HepG2 (cell line): ENCODE measurements around the gene CST4. TPM values are rescaled to one million over a fixed set of nuclear protein-coding genes. Genes with fewer than 3 reads are reported as not detected.
"Not testable (repeated sequence)": the region's sequence is repeated elsewhere in the genome, so short reads cannot be mapped to it uniquely, and the experiment has no call there.

ENCODE experiments used
- ATAC-seq: fragments of 200-7000 bp; cut with Tn5 transposase; 3 replicates; pipeline ENCODE4 v1.9.1; 2020; ENCODE audit warnings: mild to moderate bottlenecking, moderate library complexity
- BruUV-seq: library from RNA; stranded (reverse); fragments of 400-500 nt; replicated peaks from 2 replicates; lab custom pipeline; 2021; lab: Mats Ljungman, UMichigan
- CTCF ChIA-PET: fragments of 300-600 bp; formaldehyde crosslinking; extraction: SDS; loops from one replicate; lab custom pipeline; 2021; ENCODE audit warnings: low total read pairs, inconsistent platforms, low intra/inter-chr PET ratio; lab: Yijun Ruan, JAX
- POLR2A ChIA-PET: fragments of 350-600 bp; sonication (Branson Sonifier 250); formaldehyde crosslinking; loops from one replicate; lab custom pipeline; 2020; ENCODE audit warnings: antibody characterized with exemption, inconsistent platforms; lab: Yijun Ruan, JAX
- DNase-seq: peaks from one replicate; pipeline ENCODE4 v3.0.0-alpha.2; 2015; ENCODE audit warnings: low spot score
- FAIRE-seq: peaks from 3 replicates; lab custom pipeline; 2011; peaks lifted over from hg19 to GRCh38; lab: Jason Lieb, UNC
- H2AFZ ChIP-seq: one replicate; pipeline ENCODE4 v1.6.1; 2011; ENCODE audit warnings: low read length, inconsistent platforms
- H3K27ac ChIP-seq: fragments of 300-600 bp; 3 replicates; pipeline ENCODE4 v1.8.0; 2011; ENCODE audit warnings: mixed run types, mild to moderate bottlenecking, mixed read lengths, low read length, inconsistent platforms; ENCODE audit not compliant: insufficient read depth; ENCODE audit errors: extremely low read length
- H3K27me3 ChIP-seq, 2 experiments: fragments of 200-600 bp in 1 of 2; 2 replicates in 1 of 2; 3 replicates in 1 of 2; pipeline versions ENCODE4 v1.6.0 to v1.8.0; 2011; ENCODE audit warnings: low read length in 2 of 2, mild to moderate bottlenecking in 2 of 2, moderate library complexity in 2 of 2, inconsistent platforms in 1 of 2; ENCODE audit not compliant: insufficient read depth in 2 of 2, control insufficient read depth in 1 of 2
- H3K36me3 ChIP-seq, 2 experiments: fragments of 200-600 bp in 1 of 2; replicated peaks in 1 of 2; 2 replicates in 1 of 2; 3 replicates in 1 of 2; pipeline versions ENCODE4 v1.5.1 to v1.8.0; 2011; ENCODE audit warnings: low read length in 2 of 2, inconsistent platforms in 1 of 2; ENCODE audit not compliant: insufficient read depth in 2 of 2, control insufficient read depth in 1 of 2
- H3K4me1 ChIP-seq: 2 replicates; pipeline ENCODE4 v1.5.1; 2012; ENCODE audit warnings: low read length, inconsistent platforms; ENCODE audit not compliant: insufficient read depth
- H3K4me2 ChIP-seq: 2 replicates; pipeline ENCODE4 v1.6.0; 2011; ENCODE audit warnings: low read depth, low read length, inconsistent platforms
- H3K4me3 ChIP-seq, 3 experiments: fragments of 200-600 bp in 1 of 3; sonication (generic), shearing (Covaris generic) in 1 of 3; replicated peaks in 1 of 3; 2 replicates each; pipeline ENCODE4 v1.5.1; 2011 to 2016; ENCODE audit warnings: low read length in 3 of 3, inconsistent platforms in 2 of 3, low read depth in 2 of 3, mild to moderate bottlenecking in 2 of 3, control low read depth in 1 of 3, mixed read lengths in 1 of 3; ENCODE audit not compliant: insufficient read depth in 1 of 3
- H3K79me2 ChIP-seq: one replicate; pipeline ENCODE4 v1.6.1; 2011; ENCODE audit warnings: low read length, inconsistent platforms; ENCODE audit not compliant: insufficient read depth
- H3K9ac ChIP-seq: 2 replicates; pipeline ENCODE4 v1.6.0; 2011; ENCODE audit warnings: mild to moderate bottlenecking, low read depth, low read length, inconsistent platforms; ENCODE audit not compliant: insufficient read depth
- H3K9me3 ChIP-seq: 2 replicates; pipeline ENCODE4 v1.5.1; 2012; ENCODE audit warnings: mild to moderate bottlenecking, low read length
- H4K20me1 ChIP-seq: 2 replicates; pipeline ENCODE4 v1.6.0; 2011; ENCODE audit warnings: inconsistent platforms, mild to moderate bottlenecking, low read length, moderate library complexity; ENCODE audit not compliant: insufficient read depth
- ARNT2 ChIP-seq: sonication (generic); formaldehyde crosslinking; IDR thresholded peaks from 2 replicates; pipeline ENCODE4 v1.8.0; 2022; ENCODE audit warnings: mild to moderate bottlenecking, low read depth, missing genetic modification reagents, moderate library complexity
- ATF7 ChIP-seq, 2 experiments: fragments of 450-650 bp in 1 of 2; sonication (generic) in 1 of 2; formaldehyde crosslinking in 1 of 2; IDR thresholded peaks; 2 replicates each; pipeline versions ENCODE4 v1.4.0 to v1.6.1; 2016 to 2020; ENCODE audit warnings: antibody characterized with exemption in 1 of 2, mild to moderate bottlenecking in 1 of 2, missing genetic modification reagents in 1 of 2
- RBM22 ChIP-seq: fragments of 200-400 bp; formaldehyde crosslinking; optimal IDR thresholded peaks from 2 replicates; pipeline ENCODE3; 2017; ENCODE audit warnings: mild to moderate bottlenecking, low read length, moderate library complexity
- SSRP1 ChIP-seq: IDR thresholded peaks from 2 replicates; pipeline ENCODE4 v1.6.1; 2016; ENCODE audit warnings: control low read depth
- ZNF44 ChIP-seq: sonication (generic); formaldehyde crosslinking; IDR thresholded peaks from 2 replicates; pipeline ENCODE4 v1.5.1; 2020; ENCODE audit warnings: mild to moderate bottlenecking, missing genetic modification reagents
- ZNF547 ChIP-seq: sonication (generic); formaldehyde crosslinking; IDR thresholded peaks from 2 replicates; pipeline ENCODE4 v1.5.1; 2020; ENCODE audit warnings: mild to moderate bottlenecking, missing genetic modification reagents
- ZNF629 ChIP-seq: sonication (generic); formaldehyde crosslinking; conservative IDR thresholded peaks from 2 replicates; pipeline ENCODE4 v1.5.0; 2020; ENCODE audit warnings: missing genetic modification reagents
- ZNF749 ChIP-seq: sonication (generic); formaldehyde crosslinking; IDR thresholded peaks from 2 replicates; pipeline ENCODE4 v1.8.0; 2022; ENCODE audit warnings: mild to moderate bottlenecking, missing genetic modification reagents, moderate library complexity, borderline replicate concordance
- ZSCAN25 ChIP-seq: sonication (generic); formaldehyde crosslinking; IDR thresholded peaks from 2 replicates; pipeline ENCODE4 v1.8.0; 2022; ENCODE audit warnings: mild to moderate bottlenecking, missing genetic modification reagents
- WGBS: methylation state at CpG from one replicate; pipeline ENCODE4 v1.1.6; 2017; ENCODE audit warnings: low lambda C conversion rate; 5-methylcytosine and 5-hydroxymethylcytosine counted together
- in situ Hi-C: cut with HindIII; loops from 2 replicates; pipeline ENCODE4 v1.10.0; 2017; ENCODE audit warnings: low pct_unique_long_range_greater_than_20kb; ENCODE audit not compliant: extremely low pct_ligation_motif_present
- intact Hi-C: fragments of 100-400 bp; cut with micrococcal nuclease; formaldehyde crosslinking; loops from one replicate; pipeline ENCODE4 v1.10.0; 2022; ENCODE audit not compliant: unreplicated experiment
- polyA plus RNA-seq, 8 experiments: library from polyadenylated mRNA; depleted of rRNA in 3 of 8; stranded (reverse) in 7 of 8; unstranded in 1 of 8; fragments of >200 nt; fragmentation: Illumina TruSeq in 4 of 8; extraction: Trizol in 4 of 8; gene quantifications; 2 replicates each; pipeline versions ENCODE4 v1.2.1 to v1.2.3, GENCODE V29; 2011 to 2016; ENCODE audit warnings: low read depth in 4 of 8, missing spikeins in 1 of 8, mixed read lengths in 1 of 8; ENCODE audit not compliant: insufficient read depth in 1 of 8
- small RNA-seq, 3 experiments: library from RNA; depleted of rRNA; stranded (forward); fragments of <200 nt; gene quantifications; one replicate each; pipeline ENCODE3, GENCODE V24; 2012; ENCODE audit warnings: low read depth in 2 of 3, low replicate concordance in 1 of 3; ENCODE audit not compliant: insufficient read length in 3 of 3, insufficient read depth in 2 of 3
- total RNA-seq, 5 experiments: library from RNA; depleted of rRNA; stranded (reverse); fragments of >200 nt; fragmentation: Illumina TruSeq; extraction: Trizol; gene quantifications; 2 replicates each; pipeline ENCODE4 v1.2.3, GENCODE V29; 2016; ENCODE audit warnings: low read depth in 1 of 5
- TF ChIP-seq, protein P1 (sequence below): fragments of 450-650 bp; IDR thresholded peaks from 2 replicates; pipeline ENCODE4 v1.6.1; 2016
- TF ChIP-seq, protein P2 (sequence below): sonication (generic); formaldehyde crosslinking; IDR thresholded peaks from 2 replicates; pipeline ENCODE4 v1.4.0; 2020; ENCODE audit warnings: mild to moderate bottlenecking, missing genetic modification reagents

Gene CST4
- total and polyA plus RNA-seq, 2 of the 13 experiments (the other 11 are each of a cell fraction or from before 2014, with no cell fraction given): not detected

DNA sequence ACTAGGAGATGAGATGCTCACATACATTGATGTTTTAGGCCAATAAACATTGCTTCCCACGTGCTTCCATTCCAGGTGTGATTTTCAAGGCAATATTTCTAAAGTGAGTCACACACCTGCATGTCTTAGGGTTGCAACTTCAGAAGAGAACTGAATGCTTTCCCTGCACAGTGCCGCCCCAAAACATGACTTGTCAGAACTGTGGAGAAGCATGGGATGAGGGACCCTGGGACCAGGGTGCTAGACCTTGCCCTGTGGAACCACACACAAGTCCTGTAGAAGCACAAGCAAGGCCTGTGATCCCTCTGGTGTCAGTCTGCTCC, 53.1 kb downstream of the CST4 start:
- intact Hi-C loops; BruUV-seq; H3K27me3 ChIP-seq; ATAC-seq; FAIRE-seq; CTCF ChIA-PET; DNase-seq; H2AFZ ChIP-seq; H3K9me3 ChIP-seq; TF ChIP-seq ATF7 (IDR thresholded peaks at IDR 0.05): not testable (repeated sequence)
- TF ChIP-seq RBM22 (peak; percentile 3), ZSCAN25 (CRISPR knock-in tag) (0 out of 2 replicates have a peak, but pooled peaks have one; percentile 4), ZNF629 (CRISPR knock-in tag) (peak; percentile 66; the same call in 1 of the 2 replicates), ZNF749 (CRISPR knock-in tag) (0 out of 2 replicates have a peak, but pooled peaks have one; percentile 26), ZNF44 (CRISPR knock-in tag) (0 out of 2 replicates have a peak, but pooled peaks have one; percentile 9), ATF7 (CRISPR knock-in tag; IDR thresholded peaks at IDR 0.05) (0 out of 2 replicates have a peak, but pooled peaks have one; percentile 2), ZNF547 (peak; percentile 6; the same call in 1 of the 2 replicates), ARNT2 (CRISPR knock-in tag) (0 out of 2 replicates have a peak, but pooled peaks have one; percentile 51), SSRP1 (CRISPR knock-in tag) (peak; percentile 11; the same call in 1 of the 2 replicates)
- TF ChIP-seq, protein P1, sequence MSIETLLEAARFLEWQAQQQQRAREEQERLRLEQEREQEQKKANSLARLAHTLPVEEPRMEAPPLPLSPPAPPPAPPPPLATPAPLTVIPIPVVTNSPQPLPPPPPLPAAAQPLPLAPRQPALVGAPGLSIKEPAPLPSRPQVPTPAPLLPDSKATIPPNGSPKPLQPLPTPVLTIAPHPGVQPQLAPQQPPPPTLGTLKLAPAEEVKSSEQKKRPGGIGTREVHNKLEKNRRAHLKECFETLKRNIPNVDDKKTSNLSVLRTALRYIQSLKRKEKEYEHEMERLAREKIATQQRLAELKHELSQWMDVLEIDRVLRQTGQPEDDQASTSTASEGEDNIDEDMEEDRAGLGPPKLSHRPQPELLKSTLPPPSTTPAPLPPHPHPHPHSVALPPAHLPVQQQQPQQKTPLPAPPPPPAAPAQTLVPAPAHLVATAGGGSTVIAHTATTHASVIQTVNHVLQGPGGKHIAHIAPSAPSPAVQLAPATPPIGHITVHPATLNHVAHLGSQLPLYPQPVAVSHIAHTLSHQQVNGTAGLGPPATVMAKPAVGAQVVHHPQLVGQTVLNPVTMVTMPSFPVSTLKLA: peak; percentile 25; the same call in 1 of the 2 replicates
- TF ChIP-seq, protein P2, sequence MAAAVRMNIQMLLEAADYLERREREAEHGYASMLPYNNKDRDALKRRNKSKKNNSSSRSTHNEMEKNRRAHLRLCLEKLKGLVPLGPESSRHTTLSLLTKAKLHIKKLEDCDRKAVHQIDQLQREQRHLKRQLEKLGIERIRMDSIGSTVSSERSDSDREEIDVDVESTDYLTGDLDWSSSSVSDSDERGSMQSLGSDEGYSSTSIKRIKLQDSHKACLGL (CRISPR knock-in tag): peak; percentile 1; the same call in 1 of the 2 replicates
- H3K9ac ChIP-seq: peak overlapping the region; percentile 97
- peak overlapping the region; percentile 80 to 93 (median 88); a peak in 5 of 6 replicates for H3K4me3 ChIP-seq
- 57% methylated on average over 2 of the region's 2 CpGs for WGBS
- peak overlapping the region; percentile 94 for H3K4me2 ChIP-seq
- H3K27ac ChIP-seq: peak overlapping the region; percentile 91
- peaks cover 86% of the 10 kb centered on the region for H3K4me1 ChIP-seq
- peaks cover 29% of the 10 kb centered on the region for H3K79me2 ChIP-seq
- H4K20me1 ChIP-seq: peaks cover 15% of the 10 kb centered on the region; the same call in 1 of the 2 replicates
- in situ Hi-C loops: loop anchor here (10.0 kb wide), 1 partner anchor 1061 kb away; no protein-coding TSS in a partner anchor
- H3K36me3 ChIP-seq: peaks cover 12 to 20% of the 10 kb centered on the region in 2 experiments
- POLR2A ChIA-PET: interaction anchor here (1.8 to 18.0 kb wide), 11 partner anchors 11 to 286 kb away, joined by 8 to 543 read pairs (median 13); partner anchors contain the start of genes NAPB and NXT1

Small RNA genes within 50 kb of the gene (small RNA-seq; reads per million reads assigned to genes)
- gene CST2P1: 0 reads per million in 3 experiments

Other genes starting within 250 kb of the CST4 start
- not detected in 2 replicates for gene CSTL1, start 249.4 kb downstream of the CST4 start, total RNA-seq (2016; rRNA removed; fragmentation: Illumina TruSeq; extraction: Trizol)
- gene CSTL1, start 249.4 kb downstream of the CST4 start, polyA plus RNA-seq (2011; rRNA removed): not detected in 2 replicates
- not detected in 2 replicates for gene CST11, start 236.2 kb downstream of the CST4 start, total RNA-seq (2016; rRNA removed; fragmentation: Illumina TruSeq; extraction: Trizol)
- not detected in 2 replicates for gene CST11, start 236.2 kb downstream of the CST4 start, polyA plus RNA-seq (2011; rRNA removed)
- not detected in 2 replicates for gene CST8, start 197.9 kb downstream of the CST4 start, total RNA-seq (2016; rRNA removed; fragmentation: Illumina TruSeq; extraction: Trizol)
- gene CST8, start 197.9 kb downstream of the CST4 start, polyA plus RNA-seq (2011; rRNA removed): not detected in 2 replicates
- gene CST9L, start 120.6 kb downstream of the CST4 start, total RNA-seq (2016; rRNA removed; fragmentation: Illumina TruSeq; extraction: Trizol): 0.15 TPM in 1 of 2 replicates, not detected in the other
- gene CST9L, start 120.6 kb downstream of the CST4 start, polyA plus RNA-seq (2011; rRNA removed): not detected in 2 replicates
- 0.07 TPM in 1 of 2 replicates, not detected in the other for gene CST9, start 83.1 kb downstream of the CST4 start, total RNA-seq (2016; rRNA removed; fragmentation: Illumina TruSeq; extraction: Trizol)
- gene CST9, start 83.1 kb downstream of the CST4 start, polyA plus RNA-seq (2011; rRNA removed): not detected in 2 replicates
- 300 and 690 TPM in 2 replicates for gene CST3, start 51.1 kb downstream of the CST4 start, total RNA-seq (2016; rRNA removed; fragmentation: Illumina TruSeq; extraction: Trizol)
- 1,005 and 1,077 TPM in 2 replicates for gene CST3, start 51.1 kb downstream of the CST4 start, polyA plus RNA-seq (2011; rRNA removed)
- not detected in 2 replicates for gene CST1, start 61.9 kb upstream of the CST4 start, total RNA-seq (2016; rRNA removed; fragmentation: Illumina TruSeq; extraction: Trizol)
- gene CST1, start 61.9 kb upstream of the CST4 start, polyA plus RNA-seq (2011; rRNA removed): 0.09 and 0.22 TPM in 2 replicates
- not detected in 2 replicates for gene CST2, start 137.7 kb upstream of the CST4 start, total RNA-seq (2016; rRNA removed; fragmentation: Illumina TruSeq; extraction: Trizol)
- not detected in 2 replicates for gene CST2, start 137.7 kb upstream of the CST4 start, polyA plus RNA-seq (2011; rRNA removed)
- gene CST5, start 190.7 kb upstream of the CST4 start, total RNA-seq (2016; rRNA removed; fragmentation: Illumina TruSeq; extraction: Trizol): not detected in 2 replicates
- 0.16 TPM in 1 of 2 replicates, not detected in the other for gene CST5, start 190.7 kb upstream of the CST4 start, polyA plus RNA-seq (2011; rRNA removed)